Psoas muscle (tissue), 8 donors: ENCODE measurements around the gene GALNT14. TPM values are rescaled to one million over a fixed set of nuclear protein-coding genes. Genes with fewer than 3 reads are reported as not detected.

ENCODE experiments used
- ATAC-seq, 4 donors: fragments of 200-7000 bp; cut with Tn5 transposase; one replicate each; pipeline ENCODE4 v1.9.1; 2020; ENCODE audit warnings: moderate library complexity in 3 of 4, mild to moderate bottlenecking in 2 of 4
- DNase-seq, 2 donors: peaks; one replicate each; pipeline ENCODE4 v3.0.0-alpha.2; 2020
- H3K27ac ChIP-seq: fragments of 200-600 bp; one replicate; pipeline ENCODE4 v1.8.0; 2022
- H3K27me3 ChIP-seq, 3 donors: fragments of 200-600 bp in 1 of 3; one replicate each; pipeline versions ENCODE4 v1.6.1 to v1.8.0; 2013 to 2022; ENCODE audit warnings: low read length in 2 of 3, mild to moderate bottlenecking in 2 of 3, moderate library complexity in 1 of 3; ENCODE audit not compliant: insufficient read depth in 3 of 3
- H3K36me3 ChIP-seq, 2 donors: fragments of 200-600 bp in 1 of 2; one replicate each; pipeline versions ENCODE4 v1.6.1 to v1.8.0; 2013 to 2022; ENCODE audit warnings: low read depth in 1 of 2, mild to moderate bottlenecking in 1 of 2, moderate library complexity in 1 of 2; ENCODE audit not compliant: insufficient read depth in 1 of 2
- H3K4me1 ChIP-seq: fragments of 200-600 bp; one replicate; pipeline ENCODE4 v1.8.0; 2022
- H3K4me3 ChIP-seq: fragments of 200-600 bp; one replicate; pipeline ENCODE4 v1.8.0; 2022; ENCODE audit warnings: mild to moderate bottlenecking
- H3K9me3 ChIP-seq: fragments of 200-600 bp; one replicate; pipeline ENCODE4 v1.8.0; 2022
- WGBS, 3 donors: extraction: QIAGEN DNeasy Blood & Tissue Kit; methylation state at CpG; one replicate each; pipeline versions ENCODE4 v1.1.6 to v1.1.7; 2013; 5-methylcytosine and 5-hydroxymethylcytosine counted together
- intact Hi-C, 2 donors: fragments of 100-400 bp; cut with DNase I; formaldehyde crosslinking; loops; one replicate each; pipeline versions ENCODE4 v1.11.0 to v1.14.2; 2022
- polyA plus RNA-seq, 3 donors: library from polyadenylated mRNA; stranded (reverse); fragments of 200-250 nt; gene quantifications; one replicate each; pipeline ENCODE4 v1.2.3, GENCODE V29; 2013
- total RNA-seq, 4 donors: library from RNA; stranded (reverse); fragmentation: NEBNext Ultra II Directional in 2 of 4; extraction: Animal tissue kit (Norgen Biotek cat#: 25700) in 2 of 4; gene quantifications; one replicate each; pipeline versions ENCODE4 v1.2.1 to v1.2.4, GENCODE V29; 2021 to 2023
- TF ChIP-seq, protein P1 (sequence below): fragments of 200-600 bp; IDR thresholded peaks from one replicate; pipeline ENCODE4 v1.8.0; 2022; ENCODE audit warnings: antibody characterized with exemption
- donor health status: healthy with polysubstance abuse.
- donor health status: DM: no; HTN: no; CAD: no; lungs with moderate emphysema.
- donor health status: Bipolar disorder and iron deficiency.
- donor health status: healthy.
- donor health status: DM: yes; HTN: yes; CAD: no.
- donor health status: DM: no; HTN: no; CAD: no.
- donor health status: DM: no; HTN: no; CAD: no.
- donor health status: DM: yes; HTN: yes; CAD: no.

GALNT14 gene
- total and polyA plus RNA-seq, 7 donors = 0.13 to 0.54 (median 0.24) TPM; not detected in 1

DNA sequence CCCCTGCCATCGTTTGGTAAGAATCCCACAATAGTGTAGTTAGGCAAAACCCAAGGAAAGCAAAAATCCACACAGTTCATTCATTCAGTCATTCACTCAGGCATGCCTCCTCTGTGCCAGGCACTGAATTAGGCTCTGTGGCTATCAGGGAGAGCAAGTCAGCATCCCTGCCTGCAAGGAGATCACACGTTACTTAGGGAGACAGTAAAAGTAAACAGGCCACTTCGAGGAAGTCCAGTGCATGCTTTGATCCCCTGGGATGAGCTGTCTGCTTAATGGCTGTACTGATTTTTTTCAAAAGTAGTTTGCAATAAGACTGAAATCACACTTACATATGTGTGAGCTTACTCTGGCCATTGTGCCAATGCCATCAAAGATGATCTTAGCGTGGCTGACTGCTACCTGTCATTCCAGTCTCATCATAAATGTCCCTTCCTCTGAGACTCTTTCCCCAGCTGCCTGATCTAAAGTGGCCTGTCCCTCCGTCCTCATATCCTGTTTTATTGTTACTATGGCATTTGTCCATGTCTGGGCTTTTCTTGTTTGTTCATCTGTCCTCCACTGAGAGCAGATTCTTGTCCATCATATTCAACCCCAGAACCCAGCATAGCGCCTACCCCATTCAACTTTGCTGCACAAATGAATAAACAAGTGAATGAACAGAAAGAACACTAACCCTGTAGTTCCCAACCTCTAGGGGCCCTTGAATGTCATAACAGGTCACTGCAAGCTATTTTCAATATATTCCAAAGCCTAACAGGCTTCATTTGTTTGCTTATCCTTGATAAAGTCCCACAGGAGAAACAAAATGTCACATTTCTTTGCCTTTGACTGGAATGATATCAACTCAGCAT lies 84.1 kb downstream of the GALNT14 start:
- DNase-seq = no peak
- ATAC-seq = no peak
- no peak overlapping the region for H3K27ac ChIP-seq

DNA sequence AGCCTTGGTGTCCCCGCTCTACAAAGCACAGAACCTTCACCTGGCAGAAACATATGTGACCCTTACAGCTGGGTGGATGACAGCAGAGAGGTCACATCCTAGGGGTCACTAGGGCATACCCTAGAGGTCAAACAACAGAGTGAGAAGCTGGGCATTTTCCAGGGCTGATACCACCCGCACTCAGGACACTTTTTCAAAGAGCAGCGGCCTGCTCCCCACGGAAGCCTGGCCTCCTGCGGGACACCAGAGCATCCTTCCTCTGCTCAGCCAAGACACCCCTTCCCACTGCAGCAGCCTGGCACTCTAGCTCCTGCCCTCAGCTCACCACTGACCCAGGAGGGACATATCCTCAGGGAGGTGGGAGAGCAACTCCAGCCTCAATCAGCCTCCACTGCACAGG lies 86.0 kb downstream of the GALNT14 start:
- H3K4me1 ChIP-seq = no peaks in the 10 kb centered on the region
- H3K4me3 ChIP-seq = no peak overlapping the region
- TF ChIP-seq, protein P1, sequence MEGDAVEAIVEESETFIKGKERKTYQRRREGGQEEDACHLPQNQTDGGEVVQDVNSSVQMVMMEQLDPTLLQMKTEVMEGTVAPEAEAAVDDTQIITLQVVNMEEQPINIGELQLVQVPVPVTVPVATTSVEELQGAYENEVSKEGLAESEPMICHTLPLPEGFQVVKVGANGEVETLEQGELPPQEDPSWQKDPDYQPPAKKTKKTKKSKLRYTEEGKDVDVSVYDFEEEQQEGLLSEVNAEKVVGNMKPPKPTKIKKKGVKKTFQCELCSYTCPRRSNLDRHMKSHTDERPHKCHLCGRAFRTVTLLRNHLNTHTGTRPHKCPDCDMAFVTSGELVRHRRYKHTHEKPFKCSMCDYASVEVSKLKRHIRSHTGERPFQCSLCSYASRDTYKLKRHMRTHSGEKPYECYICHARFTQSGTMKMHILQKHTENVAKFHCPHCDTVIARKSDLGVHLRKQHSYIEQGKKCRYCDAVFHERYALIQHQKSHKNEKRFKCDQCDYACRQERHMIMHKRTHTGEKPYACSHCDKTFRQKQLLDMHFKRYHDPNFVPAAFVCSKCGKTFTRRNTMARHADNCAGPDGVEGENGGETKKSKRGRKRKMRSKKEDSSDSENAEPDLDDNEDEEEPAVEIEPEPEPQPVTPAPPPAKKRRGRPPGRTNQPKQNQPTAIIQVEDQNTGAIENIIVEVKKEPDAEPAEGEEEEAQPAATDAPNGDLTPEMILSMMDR = no peak
- intact Hi-C loops = no loop called here
- DNase-seq = no peak
- 74 to 88% (median 81%) methylated on average over 5 of the region's 5 CpGs for WGBS, 3 donors
- H3K27ac ChIP-seq = no peak overlapping the region
- H3K9me3 ChIP-seq = no peaks in the 10 kb centered on the region
- ATAC-seq = no peak
- H3K36me3 ChIP-seq = no peaks in the 10 kb centered on the region
- no peaks in the 10 kb centered on the region for H3K27me3 ChIP-seq

More for the DNA sequence above, 84.1 kb downstream of the GALNT14 start:
- TF ChIP-seq, protein P1 = no peak
- Histone ChIP-seq H3K4me3 (no peak overlapping the region), H3K36me3 (no peaks in the 10 kb centered on the region), H3K4me1 (no peaks in the 10 kb centered on the region), H3K27me3 (no peaks in the 10 kb centered on the region), H3K9me3 (no peaks in the 10 kb centered on the region)
- intact Hi-C loops = no loop called here
- WGBS, 3 donors = 65 to 69% (median 65%) methylated on average over 6 of the region's 6 CpGs

DNA sequence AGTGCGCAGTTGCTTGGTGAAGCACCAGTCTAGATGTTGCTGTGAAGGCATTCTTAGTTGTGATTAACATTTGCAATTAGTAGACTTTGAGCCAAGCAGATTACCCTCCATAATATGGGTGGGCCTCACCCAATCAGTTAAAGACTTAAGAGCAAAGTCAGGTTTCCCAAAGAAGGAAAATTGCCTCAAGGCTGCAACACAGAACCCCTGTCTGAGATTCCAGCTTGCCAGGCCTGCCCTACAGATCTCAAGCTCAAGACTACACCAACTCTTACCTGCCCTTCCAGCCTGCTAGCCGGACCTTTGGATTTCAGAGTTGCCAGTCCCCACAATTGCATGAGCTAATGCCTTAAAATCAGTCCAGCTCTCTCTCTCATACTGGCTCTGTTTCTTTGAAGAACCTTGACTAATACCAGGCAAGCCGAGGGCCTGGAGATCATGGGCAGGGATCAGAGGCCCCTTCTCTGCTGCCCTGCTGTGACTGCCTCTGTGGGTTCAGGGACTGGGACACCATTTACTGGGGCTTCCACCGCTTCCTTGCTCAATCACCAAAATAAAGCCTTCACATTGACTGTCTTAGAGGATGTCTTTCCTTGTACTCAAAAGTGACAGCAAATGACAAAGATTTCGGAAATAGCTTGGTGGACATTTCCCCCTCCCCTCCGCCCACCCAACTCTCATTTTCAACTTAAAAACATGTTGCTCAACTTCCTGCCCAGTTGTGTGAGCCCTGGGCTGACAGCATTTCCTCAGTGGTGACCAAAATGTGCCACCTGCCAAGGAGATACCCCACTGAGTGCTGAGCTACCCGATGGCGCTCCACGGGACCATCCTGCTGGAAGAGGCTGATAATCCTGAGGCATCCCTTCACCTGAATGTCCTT lies 86.7 kb downstream of the GALNT14 start:
- ATAC-seq (no peak), DNase-seq (no peak)
- Histone ChIP-seq H3K27me3 (no peaks in the 10 kb centered on the region), H3K36me3 (no peaks in the 10 kb centered on the region), H3K27ac (no peak overlapping the region), H3K4me3 (no peak overlapping the region), H3K9me3 (no peaks in the 10 kb centered on the region), H3K4me1 (no peaks in the 10 kb centered on the region)
- 81 to 86% (median 81%) methylated on average over 9 of the region's 9 CpGs for WGBS, 3 donors
- TF ChIP-seq, protein P1 = no peak
- intact Hi-C loops = no loop called here

DNA sequence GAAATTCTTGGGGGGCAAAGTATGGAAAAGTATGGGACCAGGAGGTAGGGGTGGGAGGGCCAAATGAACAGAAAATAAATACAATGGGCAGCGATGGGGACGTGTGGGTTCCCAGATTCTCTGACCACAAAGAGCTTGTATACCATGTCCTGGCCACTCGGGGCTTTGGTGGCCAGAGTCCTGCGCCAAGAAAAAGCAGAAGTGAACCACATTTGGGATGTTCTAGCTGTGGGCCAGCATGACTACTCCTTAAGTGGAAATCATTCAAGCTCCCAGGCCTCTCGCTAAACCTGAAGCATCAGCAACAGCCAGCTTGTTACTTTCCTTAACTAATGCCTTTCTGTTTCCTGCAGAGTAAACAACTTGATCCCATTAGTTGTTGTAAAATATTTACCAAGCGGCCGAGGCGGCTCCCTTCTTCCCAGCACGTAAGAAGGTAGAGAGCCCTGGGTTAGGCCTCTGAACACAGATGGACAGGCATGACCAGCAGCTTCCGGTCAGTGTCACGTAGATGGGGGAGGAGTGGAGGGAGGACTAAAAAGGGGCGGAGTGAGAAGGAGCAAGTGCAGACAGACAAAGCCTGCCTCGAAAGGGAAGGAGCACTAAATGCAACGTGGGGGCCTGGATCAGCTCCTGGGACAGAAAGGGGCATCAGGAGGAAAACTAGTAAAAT lies 88.2 kb downstream of the GALNT14 start:
- DNase-seq = no peak
- Histone ChIP-seq H3K4me1 (no peaks in the 10 kb centered on the region), H3K27me3 (no peaks in the 10 kb centered on the region), H3K4me3 (no peak overlapping the region), H3K36me3 (no peaks in the 10 kb centered on the region), H3K9me3 (no peaks in the 10 kb centered on the region), H3K27ac (no peak overlapping the region)
- intact Hi-C loops = no loop called here
- no peak for ATAC-seq
- WGBS, 3 donors = 71 to 77% (median 71%) methylated on average over 14 of the region's 14 CpGs
- TF ChIP-seq, protein P1 = no peak
